ENCODE measurements around the gene COBL.

Gene COBL

GRCh38 chr7:51326656-51327286, 10.2 kb upstream of the COBL start:
- FAIRE-seq (no peak), DNase-seq (ENCODE audit: low spot score) (no peak)

- no peak for FAIRE-seq
Observed at GRCh38 chr7:51325908-51326307, 9.3 kb upstream of the COBL start.

GRCh38 chr7:51325261-51325676, 8.7 kb upstream of the COBL start:
- FAIRE-seq (no peak), DNase-seq (ENCODE audit: low spot score) (no peak)

More at GRCh38 chr7:51325908-51326307, 9.3 kb upstream of the COBL start:
- DNase-seq (ENCODE audit: low spot score): no peak

- DNase-seq (ENCODE audit: low spot score) (no peak), FAIRE-seq (no peak)
Observed at GRCh38 chr7:51324206-51324898, 7.7 kb upstream of the COBL start.

GRCh38 chr7:51321961-51322515, 5.4 kb upstream of the COBL start:
- DNase-seq (ENCODE audit: low spot score): no peak
- no peak for FAIRE-seq

GRCh38 chr7:51318886-51319579, 2.4 kb upstream of the COBL start:
- DNase-seq (ENCODE audit: low spot score) (no peak), FAIRE-seq (no peak)

GRCh38 chr7:51318001-51318400, 1.4 kb upstream of the COBL start:
- FAIRE-seq: no peak

GRCh38 chr7:51317582-51317910, 937 bp upstream of the COBL start:
- no peak for FAIRE-seq

More at GRCh38 chr7:51318001-51318400, 1.4 kb upstream of the COBL start:
- DNase-seq (ENCODE audit: low spot score): no peak

GRCh38 chr7:51316262-51316665, 345 bp downstream of the COBL start:
- DNase-seq (ENCODE audit: low spot score): no peak
- no peak for FAIRE-seq

More at GRCh38 chr7:51317582-51317910, 937 bp upstream of the COBL start:
- DNase-seq (ENCODE audit: low spot score): no peak

GRCh38 chr7:51315393-51316261, 982 bp downstream of the COBL start:
- FAIRE-seq (no peak), DNase-seq (ENCODE audit: low spot score) (no peak)

GRCh38 chr7:51314726-51315125, 1.9 kb downstream of the COBL start:
- no peak for DNase-seq (ENCODE audit: low spot score)
- FAIRE-seq: no peak

GRCh38 chr7:51313738-51314425, 2.7 kb downstream of the COBL start:
- no peak for FAIRE-seq
- no peak for DNase-seq (ENCODE audit: low spot score)

GRCh38 chr7:51312951-51313737, 3.5 kb downstream of the COBL start:
- no peak for FAIRE-seq
- DNase-seq (ENCODE audit: low spot score): no peak

GRCh38 chr7:51311166-51311565, 5.4 kb downstream of the COBL start:
- DNase-seq (ENCODE audit: low spot score) (no peak), FAIRE-seq (no peak)

GRCh38 chr7:51310131-51310583, 6.5 kb downstream of the COBL start:
- no peak for FAIRE-seq
- DNase-seq (ENCODE audit: low spot score): no peak

- no peak for FAIRE-seq
- DNase-seq (ENCODE audit: low spot score): no peak
Observed at GRCh38 chr7:51309361-51310130, 7.1 kb downstream of the COBL start.

GRCh38 chr7:51308696-51309095, 7.9 kb downstream of the COBL start:
- no peak for FAIRE-seq

GRCh38 chr7:51308265-51308664, 8.3 kb downstream of the COBL start:
- FAIRE-seq: no peak

More at GRCh38 chr7:51308696-51309095, 7.9 kb downstream of the COBL start:
- no peak for DNase-seq (ENCODE audit: low spot score)

GRCh38 chr7:51307651-51308210, 8.9 kb downstream of the COBL start:
- DNase-seq (ENCODE audit: low spot score) (no peak), FAIRE-seq (no peak)

More at GRCh38 chr7:51308265-51308664, 8.3 kb downstream of the COBL start:
- DNase-seq (ENCODE audit: low spot score): no peak
